ENCODE results near the gene AVPR2.

- no peak for TF ChIP-seq CTCF (IDR thresholded peaks at IDR 0.05)
- no peak for TF ChIP-seq POLR2A (IDR thresholded peaks at IDR 0.05)
These were observed 35.1 kb downstream of the AVPR2 start for GRCh38 chrX:153939573-153939972.
